Middle frontal gyrus (tissue), 1 donor: ENCODE measurements around the gene SASS6.

ENCODE experiments used
- DNase-seq: peaks from one replicate; pipeline ENCODE4 v3.0.0-alpha.2; 2015; ENCODE audit warnings: low spot score; ENCODE audit errors: extremely low spot score

SASS6 gene, protein sequence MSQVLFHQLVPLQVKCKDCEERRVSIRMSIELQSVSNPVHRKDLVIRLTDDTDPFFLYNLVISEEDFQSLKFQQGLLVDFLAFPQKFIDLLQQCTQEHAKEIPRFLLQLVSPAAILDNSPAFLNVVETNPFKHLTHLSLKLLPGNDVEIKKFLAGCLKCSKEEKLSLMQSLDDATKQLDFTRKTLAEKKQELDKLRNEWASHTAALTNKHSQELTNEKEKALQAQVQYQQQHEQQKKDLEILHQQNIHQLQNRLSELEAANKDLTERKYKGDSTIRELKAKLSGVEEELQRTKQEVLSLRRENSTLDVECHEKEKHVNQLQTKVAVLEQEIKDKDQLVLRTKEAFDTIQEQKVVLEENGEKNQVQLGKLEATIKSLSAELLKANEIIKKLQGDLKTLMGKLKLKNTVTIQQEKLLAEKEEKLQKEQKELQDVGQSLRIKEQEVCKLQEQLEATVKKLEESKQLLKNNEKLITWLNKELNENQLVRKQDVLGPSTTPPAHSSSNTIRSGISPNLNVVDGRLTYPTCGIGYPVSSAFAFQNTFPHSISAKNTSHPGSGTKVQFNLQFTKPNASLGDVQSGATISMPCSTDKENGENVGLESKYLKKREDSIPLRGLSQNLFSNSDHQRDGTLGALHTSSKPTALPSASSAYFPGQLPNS

DNA sequence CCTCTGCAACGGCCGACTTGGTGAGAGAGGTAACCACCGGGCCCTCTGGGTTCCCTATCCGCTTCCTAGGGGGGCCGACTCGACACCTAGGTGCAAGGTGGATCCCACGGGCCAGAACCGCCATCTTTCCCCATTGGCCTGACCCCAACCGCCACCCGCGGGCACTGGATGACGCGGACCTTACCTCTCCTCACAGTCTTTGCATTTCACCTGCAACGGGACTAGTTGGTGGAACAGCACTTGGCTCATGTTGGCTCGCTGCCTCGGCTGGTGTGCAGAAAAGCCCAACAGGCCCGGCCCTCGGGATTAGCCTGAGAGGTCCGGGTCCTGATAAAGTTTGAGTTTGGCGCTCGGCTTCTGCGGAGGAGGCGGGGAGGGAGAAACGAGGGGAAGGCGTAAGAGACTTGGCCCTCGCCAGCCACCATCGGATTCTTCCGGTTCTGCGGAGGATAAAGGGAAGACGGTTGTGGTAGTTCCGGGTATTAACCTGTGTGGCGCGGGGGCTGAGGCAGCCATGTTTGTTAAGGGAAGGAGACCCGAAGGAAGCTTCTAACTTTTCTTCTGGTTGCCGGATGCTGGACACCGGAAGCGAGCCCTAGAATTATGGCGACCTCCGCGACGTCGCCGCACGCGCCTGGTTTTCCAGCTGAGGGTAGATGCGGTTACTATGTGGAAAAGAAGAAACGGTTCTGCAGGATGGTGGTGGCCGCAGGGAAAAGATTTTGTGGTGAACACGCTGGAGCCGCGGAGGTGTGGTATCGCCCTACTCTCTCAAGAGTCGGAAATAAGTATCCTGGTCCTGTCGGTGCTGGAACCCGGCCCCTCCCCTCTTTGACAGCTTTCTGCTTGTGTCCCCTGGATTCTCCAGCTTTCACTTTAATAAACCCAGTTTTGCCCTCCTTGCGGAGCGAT is at the start of gene SASS6, which contains the start of gene TRMT13:
SASS6 (minus strand) TSS at position 365 of the 912 bp plus-strand sequence; CDS start at position 249, 116 bp downstream.
TRMT13 (plus strand) TSS at position 598 of the 912 bp plus-strand sequence; CDS start at position 604, 6 bp downstream.
- DNase-seq = peak; percentile 94

DNA sequence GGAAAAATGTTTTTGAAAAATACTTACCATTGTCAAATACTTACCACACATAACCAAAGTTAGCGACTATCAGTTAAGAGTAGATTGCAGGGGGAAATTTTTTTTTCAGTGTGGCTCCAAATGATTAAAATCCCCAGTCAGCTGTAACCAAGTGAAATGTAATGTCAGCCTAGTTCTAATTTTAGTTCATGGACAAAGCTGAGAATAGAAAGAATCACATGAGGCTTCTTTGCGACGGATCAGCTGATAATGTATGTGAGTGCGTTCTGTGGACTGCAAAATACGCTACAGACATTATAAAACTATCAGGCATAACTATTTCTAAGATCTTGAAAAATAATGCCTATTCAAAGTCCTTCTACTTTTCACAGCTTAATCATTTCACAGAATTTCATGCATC is 45.4 kb upstream of the SASS6 start, which contains the start of gene LRRC39:
LRRC39 (minus strand) TSS at position 166 of the 400 bp plus-strand sequence. CDS start 9,740 bp downstream, outside the sequence.
- no peak for DNase-seq

DNA sequence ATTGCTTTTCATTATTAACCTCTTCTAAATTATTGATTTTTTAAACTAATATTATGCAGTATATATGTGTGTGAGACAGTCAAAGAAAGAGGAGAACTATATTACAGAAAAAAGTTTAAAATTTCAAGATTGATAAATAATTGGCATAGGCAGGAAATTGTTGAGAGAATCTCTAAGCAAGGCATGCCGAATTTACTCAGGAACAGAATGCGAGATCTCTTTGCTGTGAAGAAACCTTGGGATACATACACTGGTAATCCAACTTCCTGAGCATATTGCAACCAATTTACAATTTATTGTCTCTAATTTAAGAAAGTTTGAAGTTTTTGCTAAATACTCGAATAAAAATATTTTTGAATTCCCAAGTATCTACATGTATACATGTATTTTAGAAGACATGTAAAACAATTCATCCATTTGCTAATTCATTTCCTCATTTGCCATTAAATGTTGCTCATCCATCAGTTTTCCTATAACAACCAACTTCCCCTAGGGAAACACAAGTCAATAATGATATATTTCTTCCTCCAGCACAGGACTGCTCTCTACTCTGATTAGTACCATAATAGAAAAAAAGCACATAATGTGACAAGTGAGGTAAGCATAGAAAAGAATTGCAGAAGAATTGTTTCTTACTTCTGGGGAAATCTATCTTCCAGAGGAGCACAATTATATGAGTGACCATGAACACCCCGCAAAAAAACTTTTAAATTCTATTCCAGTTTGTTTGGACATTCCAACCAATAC is 44.7 kb upstream of the SASS6 start:
- no peak for DNase-seq

DNA sequence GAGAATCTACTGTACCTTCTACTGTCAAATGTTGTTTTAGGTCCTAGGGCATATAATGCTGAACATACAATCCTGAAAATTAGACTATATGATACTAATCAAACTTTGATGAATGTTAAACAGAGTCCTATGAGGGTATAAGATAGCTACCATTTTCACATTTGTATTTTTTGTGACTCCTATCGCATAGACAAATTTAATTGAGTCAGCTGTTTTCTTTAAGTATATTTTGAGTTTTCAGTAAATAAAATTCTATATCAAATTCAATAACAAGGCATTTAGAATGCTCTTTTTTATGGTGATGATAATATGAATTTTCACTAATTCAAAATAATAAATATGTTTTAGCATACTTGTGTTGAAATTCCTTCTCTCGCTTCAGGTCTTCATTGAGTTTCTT is 35.3 kb upstream of the SASS6 start:
- no peak for DNase-seq

DNA sequence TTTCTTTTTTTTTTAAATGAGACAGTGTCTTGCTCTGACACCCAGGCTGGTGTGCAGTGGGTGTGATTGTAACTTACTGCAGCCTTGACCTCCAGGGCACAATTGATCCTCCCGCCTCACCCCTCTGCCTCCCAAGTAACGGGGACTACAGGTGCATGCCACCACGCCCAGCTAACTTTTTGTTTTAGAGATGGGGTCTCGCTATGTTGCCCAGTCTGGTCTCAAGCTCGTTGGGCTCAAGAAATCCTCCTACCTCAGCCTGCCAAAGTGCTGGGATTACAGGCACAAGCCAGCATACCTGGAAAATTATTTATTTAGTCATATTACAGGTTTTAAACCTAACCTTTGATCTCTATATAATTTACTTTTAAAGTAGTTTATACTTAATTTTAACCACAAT is 32.0 kb upstream of the SASS6 start:
- DNase-seq = no peak

DNA sequence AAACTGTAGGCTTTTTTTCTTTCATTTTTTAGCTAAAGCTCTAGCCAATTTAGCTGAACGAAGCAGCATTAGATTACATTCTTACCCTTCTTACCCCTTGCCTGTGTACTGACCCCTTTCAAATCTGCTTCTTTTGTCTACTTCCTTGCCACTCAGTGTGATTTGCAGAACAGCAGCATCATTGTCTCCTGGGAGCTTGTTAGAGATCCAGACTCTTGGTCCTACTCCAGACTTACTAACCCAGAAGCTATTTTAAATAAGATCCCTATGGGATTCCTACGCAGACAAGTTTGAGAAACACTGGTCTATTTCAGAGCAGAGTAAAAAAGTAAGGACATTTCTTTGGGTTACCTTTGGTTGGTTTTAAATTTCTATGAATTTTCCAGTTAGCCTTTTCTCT is 31.5 kb upstream of the SASS6 start:
- DNase-seq = no peak

DNA sequence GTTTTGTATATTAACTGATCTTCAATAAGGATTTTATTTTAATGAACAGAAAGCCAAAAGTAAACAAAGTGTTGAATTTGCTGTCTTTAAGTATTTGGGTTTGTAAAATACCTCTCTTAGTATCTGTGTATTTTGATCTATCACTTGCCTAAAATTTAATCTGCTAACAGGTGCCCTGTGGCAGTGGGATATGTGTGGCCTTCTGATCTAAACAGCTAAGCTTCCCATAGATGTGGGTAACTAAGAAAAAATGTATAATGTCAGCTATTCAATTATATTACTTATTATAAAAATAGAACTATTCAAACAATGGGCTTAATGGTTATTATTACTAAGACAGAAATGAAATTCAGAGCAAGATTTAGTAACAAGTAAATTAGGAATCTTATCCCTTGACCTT is 30.2 kb upstream of the SASS6 start:
- DNase-seq = no peak

DNA sequence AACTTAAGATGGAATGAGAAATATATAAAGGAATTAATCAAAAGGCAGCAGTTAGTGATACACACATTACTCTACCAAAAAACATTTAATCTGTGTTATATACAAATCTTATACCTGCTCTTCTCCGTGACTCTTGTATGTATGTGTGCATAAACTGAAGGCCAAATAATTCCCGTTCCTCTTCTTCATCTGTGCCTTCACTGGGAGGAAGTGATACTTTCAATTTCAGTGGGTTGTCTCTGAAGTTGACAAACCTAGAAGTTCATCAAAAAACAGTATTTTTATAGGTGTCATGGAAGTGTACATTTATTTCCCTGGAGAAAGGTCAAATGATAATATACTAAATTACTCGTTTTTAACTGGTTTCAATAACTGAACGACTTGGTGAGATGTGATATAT is 19.5 kb upstream of the SASS6 start:
- no peak for DNase-seq

DNA sequence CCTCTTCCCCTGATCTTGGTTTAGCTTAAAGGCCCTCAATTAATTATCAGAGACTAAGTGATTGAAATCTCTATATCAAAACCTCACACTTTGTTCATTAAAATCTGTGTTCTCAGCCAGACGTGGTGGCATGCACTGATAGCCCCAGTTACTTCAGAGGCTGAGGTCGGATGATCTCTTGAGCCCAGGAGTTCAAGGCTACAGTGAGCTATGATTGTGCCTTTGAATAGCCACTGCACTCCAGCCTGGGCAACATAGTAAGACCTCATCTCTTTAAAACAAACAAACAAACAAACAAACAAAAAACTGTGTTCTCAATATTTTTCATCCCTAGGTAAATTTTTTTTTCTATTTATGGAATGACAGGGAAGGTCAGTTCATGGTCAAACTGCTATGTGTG is 18.9 kb upstream of the SASS6 start:
- DNase-seq = no peak

DNA sequence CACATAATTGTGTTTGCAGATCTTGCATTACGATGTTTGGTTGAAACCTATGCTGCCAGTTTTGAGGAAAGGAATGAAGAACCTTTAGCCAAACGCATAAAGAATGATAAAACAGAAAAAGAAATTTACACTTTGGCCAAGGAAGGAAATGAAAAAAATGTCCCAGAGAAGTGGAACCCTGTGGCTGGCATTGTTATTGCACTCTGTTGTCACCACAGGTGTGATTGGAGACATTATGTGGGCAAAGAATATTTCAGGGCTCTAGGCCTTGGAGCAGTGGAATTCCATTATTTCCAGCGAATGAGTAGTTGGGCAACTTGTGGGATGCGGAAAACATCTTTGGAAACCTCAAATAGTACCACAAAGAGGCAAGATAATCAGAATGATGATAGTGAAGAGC is 15.1 kb upstream of the SASS6 start:
- DNase-seq = no peak

DNA sequence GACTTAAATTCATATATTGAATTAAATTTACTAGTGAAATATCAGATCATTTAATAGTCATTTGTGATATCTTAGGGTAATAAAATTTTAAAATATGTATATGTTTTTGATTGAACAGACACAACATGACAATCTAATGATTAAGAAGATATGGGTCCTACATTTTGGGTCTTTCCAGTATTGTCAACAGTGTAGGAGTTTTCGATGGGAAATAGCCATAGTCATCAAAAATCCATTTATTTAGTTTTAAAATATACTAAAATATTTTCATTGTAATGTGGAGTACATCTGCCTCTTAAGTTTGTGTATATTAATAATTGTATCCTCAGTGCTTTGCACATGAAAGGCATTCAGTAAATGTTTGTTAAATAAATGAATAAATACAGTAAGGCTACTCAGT is 14.2 kb upstream of the SASS6 start:
- DNase-seq = no peak

DNA sequence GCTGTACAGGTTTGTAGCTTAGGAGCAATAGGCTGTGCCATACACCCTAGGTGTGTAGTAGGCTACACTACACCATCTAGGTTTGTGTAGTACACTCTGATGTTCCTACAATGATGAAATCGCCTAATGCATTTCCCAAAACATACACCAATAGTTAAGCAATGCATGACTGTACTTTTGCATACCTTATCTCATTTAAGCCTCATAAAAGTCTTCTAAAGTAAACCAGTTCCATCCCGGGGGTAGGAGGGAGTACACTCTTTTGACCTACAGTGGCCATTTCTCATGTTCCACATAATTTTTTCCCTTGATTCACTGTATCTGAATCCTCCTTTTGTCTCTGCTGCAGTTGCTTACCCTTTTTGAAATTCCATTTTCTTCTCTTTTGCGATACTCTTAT is 12.4 kb upstream of the SASS6 start:
- DNase-seq = no peak

DNA sequence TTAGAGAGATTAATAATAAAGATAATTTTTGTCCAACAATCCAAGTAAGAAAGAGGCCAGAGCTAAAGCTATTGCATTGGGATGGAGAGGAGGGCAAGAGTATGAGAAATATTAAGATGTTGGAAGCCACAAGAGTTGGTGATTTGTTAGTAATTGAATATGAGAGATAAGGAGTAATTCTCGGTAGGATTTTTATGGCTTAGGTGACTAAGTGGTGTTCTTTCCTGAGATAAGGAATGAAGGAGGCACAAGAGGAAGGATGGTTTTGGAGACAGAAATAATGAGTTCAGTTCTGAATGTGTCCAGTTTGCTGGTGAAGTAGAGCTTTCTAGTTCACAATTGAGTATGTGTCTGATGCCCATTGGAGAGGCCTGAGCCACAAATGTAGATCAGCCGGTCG is 9.6 kb upstream of the SASS6 start:
- no peak for DNase-seq

DNA sequence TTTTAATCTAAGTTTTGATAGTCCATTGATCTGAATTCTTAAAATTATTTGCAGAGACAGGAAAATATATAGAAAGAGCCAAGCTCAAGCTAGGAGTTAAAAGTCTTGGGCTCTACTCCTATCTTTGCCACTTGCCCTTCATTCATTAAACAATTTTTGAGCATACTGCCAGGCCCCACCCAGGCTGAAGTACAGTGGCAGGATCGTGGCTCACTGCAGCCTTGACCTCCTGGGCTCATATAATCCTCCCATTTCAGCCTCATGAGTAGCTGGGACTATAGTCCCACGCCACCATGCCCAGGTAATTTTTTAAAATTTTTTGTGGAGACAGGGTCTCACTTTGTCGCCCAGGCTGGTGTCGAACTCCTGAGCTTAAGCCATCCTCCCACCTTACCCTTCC is 8.5 kb upstream of the SASS6 start:
- DNase-seq = no peak

DNA sequence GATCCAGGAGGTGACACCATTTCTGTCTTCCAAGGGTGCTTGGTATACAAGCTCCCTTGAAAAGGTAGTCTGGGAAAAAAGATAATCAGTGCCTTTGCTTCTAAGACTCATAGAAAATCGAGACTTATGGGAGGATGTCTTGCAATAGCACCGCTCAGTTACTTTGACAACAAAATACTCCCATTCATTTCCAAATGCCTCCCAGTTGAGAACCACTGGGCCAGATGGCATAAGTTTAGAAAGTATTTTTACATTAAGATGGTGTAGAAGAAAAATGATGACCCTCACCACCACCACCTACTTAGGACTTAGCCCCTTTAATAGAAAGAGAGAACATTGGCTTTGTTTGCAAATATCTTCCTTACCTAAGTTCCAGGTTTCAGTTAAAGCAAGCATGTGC is 4.9 kb upstream of the SASS6 start:
- no peak for DNase-seq

DNA sequence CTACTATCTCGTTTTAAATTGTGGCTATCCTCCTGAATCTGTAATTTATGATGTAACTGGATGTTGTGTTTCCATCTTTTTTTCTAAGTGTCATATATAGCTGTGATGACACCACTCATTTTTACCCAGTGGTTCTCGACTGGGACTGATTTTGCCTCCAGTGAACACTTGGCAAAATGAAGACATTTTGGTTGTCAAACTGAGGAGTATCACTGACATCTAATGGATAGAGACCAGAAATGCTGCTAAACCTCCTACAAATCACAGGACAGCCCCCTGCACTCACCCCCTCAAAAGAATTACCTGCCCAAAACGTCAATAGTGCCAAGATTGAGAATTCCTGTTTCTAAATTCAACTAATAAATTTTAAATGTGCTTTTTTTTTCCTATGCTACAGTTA is 2.1 kb upstream of the SASS6 start:
- DNase-seq = no peak

DNA sequence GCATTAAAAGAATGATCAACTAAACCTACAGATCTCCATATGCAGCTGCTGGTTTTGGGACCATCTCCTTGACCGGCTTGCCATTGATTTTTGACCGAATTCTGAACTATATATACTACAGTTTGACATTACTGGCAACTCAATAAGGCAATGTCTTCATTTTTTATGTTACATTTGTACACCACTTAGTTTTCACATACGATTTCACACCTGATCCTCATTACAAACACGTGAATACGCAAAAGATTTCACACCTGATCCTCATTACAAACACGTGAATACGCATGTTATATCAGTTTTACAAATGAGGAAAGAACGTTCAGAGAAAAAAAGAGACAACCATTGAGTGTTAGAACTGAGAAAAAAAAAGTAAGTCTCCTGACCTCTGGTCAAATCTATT is 1.1 kb downstream of the SASS6 start:
- no peak for DNase-seq

DNA sequence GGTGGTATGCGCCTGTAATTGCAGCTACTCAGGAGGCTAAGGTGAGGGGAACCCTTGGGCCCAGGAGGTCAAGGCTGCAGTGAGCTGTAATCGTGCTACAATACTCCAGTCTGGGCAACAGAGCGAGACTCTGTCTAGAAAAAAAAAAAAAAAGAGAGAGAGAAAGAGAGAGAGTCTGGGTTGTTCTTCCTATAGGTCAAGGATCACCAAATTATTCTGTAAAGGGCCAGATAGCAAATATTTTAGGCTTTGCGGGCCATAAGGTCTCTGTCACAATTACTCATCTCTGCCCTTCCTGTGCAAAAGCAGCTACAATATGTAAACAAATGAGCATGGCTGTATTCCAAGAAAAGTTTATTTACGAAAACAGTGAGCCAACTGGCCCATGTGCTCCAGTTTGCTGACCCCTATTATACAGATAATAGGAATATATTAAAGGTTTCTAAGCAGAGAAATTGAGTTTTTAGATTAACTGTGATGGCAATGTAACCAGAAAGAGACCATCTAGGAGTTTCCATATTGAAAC is 2.1 kb downstream of the SASS6 start:
- no peak for DNase-seq

DNA sequence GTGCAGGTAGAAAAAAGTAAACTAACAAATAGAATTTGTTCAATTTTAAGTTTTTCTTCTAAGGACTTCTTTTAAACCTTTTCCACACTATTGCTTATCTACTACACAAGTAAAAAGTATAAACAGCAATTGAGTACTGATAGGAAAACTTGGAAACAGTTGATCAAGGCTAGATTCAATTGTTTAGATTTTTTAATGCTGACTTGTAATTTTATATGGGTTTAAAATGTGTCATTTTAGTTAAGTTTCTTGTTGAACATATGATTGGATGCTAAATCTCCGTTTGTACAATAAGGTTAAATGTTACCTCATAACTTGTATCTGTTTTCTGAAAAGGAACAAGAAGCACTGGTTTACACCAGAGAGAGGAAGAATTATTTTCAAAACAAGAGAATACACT is 5.5 kb downstream of the SASS6 start:
- DNase-seq = no peak

DNA sequence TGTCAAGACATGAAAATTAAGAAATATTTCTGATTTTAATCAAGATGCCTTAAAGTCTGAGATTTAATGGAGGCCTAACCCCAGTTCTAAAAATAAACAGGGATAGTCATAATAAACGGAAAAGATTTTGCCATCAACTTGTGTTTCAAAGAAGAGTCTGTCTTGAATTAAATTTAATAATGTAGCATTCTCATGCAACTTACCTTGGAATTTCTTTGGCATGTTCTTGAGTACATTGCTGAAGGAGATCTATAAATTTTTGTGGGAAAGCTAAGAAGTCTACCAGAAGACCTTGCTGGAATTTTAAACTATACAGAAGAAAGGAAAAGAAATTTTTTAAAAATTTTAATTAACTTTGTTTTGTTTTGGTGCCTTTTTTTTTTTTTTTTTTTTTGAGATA is 10.6 kb downstream of the SASS6 start:
- no peak for DNase-seq

DNA sequence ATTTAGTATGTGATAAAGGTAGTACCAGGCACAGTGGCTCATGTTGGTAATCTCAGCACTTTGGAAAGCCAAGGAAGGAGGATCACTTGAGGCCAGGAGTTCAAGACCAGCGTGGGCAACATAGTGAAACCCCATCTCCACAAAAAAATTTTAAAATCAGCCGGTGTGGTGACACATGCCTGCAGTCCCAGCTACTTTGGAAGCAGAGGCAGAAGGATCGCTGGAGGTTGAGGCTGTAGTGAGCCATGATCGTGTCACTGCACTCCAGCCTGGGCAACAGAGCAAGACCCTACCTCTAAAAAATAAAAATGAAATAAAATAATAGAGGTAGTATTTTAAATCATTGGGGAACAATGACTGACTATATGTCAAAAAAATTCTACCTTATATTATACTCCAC is 17.2 kb downstream of the SASS6 start:
- no peak for DNase-seq
